GM21381 (cell line): Measurements from ENCODE around the gene PLEKHG1.
A peak's percentile ranks its signal among the peaks of the same experiment; 100 is the strongest.

Experiments used
- ATAC-seq: cut with Tn5 transposase; IDR thresholded peaks from one replicate; pipeline ENCODE4 v1.9.1; 2021; ENCODE audit warnings: mild to moderate bottlenecking, moderate library complexity; ENCODE audit not compliant: unreplicated experiment

PLEKHG1 gene

DNA sequence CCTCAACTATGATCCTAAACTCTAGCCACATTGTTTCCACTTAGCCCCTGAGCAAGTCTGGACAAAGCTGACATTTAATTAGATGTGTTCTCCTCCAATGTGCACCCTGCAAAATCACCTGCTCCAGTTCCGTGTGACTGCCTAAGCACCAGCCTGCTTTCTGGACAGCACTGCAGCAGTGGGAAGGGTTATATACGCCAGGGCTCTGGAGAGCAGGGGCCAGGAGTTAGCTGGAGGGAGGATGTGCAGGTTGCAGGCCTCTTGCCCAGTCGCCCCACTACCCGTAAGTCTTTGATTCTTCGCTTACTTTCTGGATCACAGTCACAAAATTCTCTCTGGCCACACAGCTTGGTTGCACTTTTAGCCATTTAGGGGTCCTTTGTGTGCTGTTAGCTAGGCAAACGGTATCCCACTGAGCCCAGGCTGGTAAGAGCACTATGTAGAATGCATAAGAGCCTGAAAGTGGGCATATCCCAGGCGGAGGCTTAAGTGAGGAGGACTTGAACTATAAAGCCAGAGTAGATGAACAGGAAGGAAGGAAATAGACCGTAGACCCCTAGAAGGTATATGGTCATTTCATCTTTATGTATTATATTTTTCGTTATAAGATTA is 10.7 kb upstream of the PLEKHG1 start:
- no peak for ATAC-seq

DNA sequence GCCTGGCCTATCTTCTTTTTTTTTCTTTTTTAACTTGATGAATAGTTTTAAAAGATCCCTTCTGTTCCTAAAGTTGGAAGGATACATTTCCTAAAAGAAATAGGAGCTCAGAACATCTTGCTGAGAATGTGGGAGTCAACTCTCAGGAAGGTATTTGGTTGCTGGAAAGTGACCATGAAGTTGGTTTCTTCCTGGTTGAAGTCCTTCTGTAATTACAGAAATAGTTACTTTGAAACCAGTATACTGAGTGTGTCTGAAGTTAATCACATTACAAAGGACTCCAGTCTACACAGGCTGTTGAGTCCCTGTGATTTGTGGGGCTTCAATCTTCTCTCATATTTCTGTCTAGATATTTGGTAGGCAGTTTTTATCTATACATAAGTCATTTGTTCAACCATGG is 9.8 kb upstream of the PLEKHG1 start:
- ATAC-seq = no peak

DNA sequence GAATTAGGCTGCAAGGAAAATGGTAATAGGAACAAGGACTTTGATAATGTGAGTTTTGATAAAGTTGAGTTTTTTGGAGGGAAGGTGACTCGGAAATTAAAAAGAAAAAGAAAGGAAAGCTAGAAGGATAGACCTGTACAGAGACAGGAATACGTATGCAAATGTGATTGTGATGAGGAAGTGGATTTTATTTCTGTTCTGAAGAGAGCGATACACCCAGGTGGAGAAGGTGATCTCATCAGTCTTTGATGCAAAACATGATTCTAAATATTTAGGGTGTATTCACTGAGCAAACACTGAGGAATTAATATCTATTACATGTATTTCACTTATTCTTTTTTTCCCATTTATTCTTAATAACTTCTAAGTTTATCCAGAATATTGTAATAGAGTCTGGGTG is 9.2 kb upstream of the PLEKHG1 start:
- no peak for ATAC-seq

DNA sequence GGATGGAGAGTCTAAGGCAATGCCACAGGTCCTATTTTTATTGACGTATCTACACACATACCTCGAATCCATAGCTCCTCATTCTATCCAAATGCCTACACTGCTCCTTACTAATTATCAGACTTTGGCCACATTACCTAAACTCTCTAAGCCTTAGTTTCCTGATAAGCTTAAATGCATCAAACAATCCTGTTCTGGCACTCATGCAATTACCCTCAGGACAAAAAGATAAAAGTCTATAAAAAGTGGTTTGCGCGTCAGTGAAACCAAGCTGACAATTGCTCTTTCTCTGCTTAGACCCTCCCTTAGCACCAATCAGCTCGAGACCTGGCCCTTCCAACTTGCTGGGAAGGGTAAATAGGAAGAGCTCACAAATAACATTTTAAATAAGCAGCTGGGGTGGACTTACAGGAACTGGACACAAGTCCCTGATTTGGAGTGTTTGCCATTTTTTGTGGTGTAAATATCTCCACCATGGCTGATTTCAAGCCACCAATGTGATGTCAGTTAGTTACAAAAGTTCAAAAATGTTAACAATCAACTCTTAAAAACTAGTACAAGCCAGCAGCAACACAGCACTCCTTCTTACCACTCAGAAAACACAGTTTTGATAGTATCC is 7.2 kb upstream of the PLEKHG1 start:
- ATAC-seq = no peak

DNA sequence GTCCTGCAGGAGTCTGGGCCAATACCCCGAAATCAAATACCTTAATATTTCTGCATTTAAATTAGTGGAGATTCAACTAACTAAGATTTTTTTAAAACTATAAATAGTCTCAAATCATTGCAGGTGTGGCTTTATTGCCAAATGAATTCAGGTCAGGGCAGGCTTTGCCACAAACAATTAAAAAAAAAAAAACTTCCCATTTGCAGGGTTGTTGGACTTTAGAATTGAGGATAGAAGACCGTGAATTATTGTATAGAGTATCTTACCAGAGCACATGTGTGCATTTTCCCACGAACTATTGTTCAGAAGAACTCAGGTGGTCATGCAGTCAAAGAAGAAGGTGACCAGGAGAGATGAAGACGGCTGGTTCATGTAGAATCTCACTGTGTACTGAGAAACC is 6.6 kb upstream of the PLEKHG1 start:
- no peak for ATAC-seq

DNA sequence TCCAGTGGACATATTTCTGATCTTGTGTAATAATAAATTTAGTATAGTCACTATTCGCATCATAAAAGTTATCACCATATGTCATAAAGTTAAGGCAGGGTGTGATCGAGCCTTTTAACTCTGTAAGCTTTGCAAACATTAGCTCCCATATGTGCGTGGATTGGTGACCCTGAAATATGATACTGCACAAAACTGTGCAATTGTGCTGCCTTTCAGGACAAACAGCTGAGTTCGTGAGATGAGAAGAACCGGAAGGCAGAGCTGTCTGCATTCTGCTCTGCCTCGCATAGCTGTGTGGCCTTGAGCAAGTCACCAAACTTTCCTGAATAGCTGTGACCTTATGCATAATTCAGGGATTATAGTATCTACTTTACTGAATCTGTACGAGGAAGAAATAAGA is 3.2 kb upstream of the PLEKHG1 start:
- ATAC-seq = no peak

DNA sequence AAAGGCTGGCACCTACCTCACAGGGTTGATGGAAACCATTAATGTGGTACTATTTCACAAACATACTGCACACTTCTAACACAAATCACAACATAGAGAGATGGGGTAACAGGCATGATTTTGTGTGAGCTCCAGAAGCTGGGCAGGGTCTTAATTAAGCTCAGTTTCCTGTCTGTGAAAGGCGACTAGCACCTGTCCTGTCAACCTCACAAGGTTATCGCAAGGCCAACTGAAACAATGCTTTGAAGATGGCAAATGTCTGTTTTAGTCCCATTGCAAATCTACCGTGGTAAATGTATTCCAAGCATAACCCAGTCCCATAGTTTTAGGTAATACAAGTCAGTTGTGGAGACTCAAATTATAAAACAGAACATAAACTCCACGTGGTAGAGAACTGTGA is 1.3 kb upstream of the PLEKHG1 start:
- ATAC-seq = no peak

DNA sequence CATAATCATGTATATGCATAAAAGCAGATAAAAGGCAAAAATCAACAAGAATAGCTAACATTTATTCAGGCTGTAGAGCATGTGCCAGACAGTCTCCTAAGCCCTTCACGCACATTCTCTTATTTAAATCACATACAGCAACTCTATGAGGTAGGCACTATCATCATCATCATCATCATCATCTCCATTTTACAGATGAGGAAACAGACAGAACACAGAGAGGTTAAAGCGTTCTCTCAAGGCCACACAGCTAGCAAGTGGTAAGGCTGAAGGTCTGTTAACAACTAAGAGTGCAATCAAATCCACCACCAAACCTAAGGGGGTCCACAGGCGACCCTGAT is 857 bp upstream of the PLEKHG1 start:
- ATAC-seq = no peak

DNA sequence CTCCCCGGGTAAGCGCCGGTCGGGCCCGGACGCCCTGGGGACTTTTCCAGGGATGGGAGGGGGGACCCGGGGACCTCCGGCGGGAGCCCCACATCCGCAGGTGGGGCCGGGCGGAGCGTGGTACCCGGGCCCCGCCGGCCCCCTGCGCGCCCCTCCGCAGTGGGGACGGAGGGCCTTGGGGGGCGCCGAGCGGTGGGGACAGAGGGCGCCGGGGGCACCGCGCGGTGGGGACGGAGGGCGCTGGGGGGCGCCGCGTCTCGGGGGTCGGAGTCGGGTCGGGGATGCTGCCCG is 270 bp downstream of the PLEKHG1 start:
- no peak for ATAC-seq

DNA sequence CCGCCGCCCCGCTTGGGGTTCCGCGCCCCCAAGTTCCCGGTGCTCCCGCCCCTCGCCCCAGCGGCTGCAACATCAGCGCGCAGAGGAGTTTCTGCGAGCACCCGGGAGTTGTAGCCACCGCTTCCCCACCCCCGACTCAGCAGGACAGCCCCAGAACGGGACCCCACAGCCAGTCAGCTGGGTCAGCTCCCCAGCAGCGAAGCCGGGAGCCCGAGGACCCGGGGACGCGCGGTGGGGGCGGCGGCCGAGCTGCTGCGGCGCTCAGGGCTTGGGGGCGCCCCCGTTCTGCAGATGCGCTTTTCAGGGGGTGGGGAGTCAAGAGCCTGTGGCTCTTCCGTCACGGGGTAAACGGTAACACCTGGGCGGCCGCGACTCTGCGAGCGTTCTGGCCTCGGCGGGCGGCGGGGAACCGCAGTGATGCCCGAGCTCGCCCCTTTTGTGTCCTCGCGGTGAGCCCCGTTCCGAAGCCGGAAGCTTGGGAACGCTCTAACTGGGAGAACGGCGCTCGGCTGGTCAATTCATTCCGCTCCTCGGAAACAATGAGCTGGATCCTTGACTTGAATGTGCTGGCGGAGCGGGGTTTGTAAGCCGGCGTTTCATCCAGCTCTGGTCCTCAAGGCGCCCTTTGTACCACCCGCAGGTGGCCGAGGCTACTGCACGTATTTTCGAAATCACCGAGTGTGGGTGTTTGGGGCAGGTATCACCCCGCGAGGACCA is 774 bp downstream of the PLEKHG1 start:
- peak; percentile 63 for ATAC-seq

DNA sequence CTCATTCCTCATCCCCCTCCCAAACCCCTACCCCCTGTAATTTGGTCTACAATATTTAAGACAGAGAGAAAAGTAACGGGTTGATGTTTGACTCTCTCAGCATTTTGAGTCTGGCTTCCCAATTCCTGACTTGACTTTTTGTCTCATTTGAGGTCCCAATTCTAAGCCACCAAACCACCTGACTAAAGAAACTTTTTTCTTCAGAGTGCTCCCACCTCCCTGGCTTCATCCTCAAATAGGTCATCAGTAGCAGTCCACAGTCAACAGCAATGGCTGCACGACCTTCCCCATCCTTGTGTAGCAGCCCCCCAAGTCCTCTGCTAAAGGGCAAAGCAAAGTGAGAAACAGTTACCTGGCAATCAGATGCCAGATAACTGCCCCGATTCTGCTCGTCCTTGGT is 1.8 kb downstream of the PLEKHG1 start:
- no peak for ATAC-seq

DNA sequence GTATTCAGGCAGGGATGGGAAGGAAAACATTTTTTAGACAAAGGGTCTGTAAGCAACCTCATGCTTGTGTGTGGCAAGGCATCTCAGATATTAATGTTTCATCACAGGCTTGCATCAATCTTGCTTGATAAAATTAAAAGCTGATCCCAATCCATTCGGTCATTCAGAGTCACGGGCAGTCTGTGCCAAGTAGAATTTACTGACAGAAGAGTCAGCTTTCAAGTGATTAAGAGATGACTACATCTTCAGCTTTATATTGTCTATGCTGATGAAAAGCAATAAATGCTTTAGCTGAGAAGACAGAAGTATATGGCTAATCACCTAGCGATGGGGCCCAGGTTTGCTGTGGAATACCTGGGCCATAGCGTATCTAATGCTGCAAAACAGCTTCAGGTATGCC is 3.5 kb downstream of the PLEKHG1 start:
- ATAC-seq = no peak

DNA sequence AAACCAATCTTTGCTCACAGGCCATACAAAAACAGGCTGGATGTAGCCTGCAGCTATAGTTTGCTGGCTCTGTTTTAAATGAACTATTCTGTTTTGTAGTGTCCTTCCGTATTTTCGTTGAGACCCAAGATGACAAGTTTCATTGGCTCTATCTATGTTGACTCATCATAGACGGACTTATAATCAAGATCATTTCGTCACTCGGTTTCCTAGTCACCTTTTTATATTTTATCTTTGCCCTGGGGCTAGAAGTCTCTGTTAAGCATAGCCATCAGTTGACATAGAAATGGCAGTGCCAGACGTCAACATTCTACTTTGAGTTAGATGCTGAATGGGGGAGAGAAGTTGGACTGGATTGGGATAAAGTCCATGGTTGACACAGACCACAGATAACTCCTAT is 4.8 kb downstream of the PLEKHG1 start:
- ATAC-seq = no peak

DNA sequence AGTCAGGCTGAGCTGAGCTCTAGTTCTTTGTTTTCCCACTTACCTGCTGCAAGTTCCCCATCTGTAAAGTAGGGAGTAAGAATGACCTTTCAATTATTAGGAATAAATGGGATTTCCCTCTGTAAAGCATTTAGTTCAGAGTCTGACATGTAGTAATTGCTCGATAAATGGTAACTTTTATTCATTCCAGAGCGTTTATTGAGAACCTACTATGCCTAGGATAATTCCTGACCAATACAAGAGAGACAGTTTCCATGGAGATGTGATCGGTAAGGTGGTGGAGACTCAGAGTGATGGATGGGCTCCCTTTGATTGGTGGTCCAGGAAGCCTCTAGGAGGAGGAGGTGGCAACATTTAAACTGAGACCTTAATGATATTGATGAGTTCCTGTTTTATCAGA is 5.6 kb downstream of the PLEKHG1 start:
- no peak for ATAC-seq

DNA sequence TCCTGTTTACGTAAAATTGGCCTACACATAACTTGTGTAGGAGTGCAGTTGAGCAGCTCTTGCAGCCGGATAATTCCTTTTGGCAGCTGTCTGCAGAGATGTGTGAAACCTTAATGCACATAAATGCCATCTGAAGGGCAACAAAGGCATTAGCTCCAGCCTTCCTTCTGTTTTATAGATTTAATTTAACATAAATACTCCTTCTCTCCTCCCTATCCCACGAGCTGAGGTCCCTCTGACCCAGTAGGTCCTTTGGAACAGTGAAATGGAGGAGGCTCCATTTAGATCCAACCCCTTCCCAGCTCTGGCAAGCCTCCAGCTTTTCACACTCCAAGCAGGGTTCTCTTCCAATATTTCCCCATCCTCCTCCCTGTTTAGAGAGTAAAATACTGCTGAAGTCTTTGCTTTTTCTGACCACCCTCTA is 6.5 kb downstream of the PLEKHG1 start:
- ATAC-seq = no peak

DNA sequence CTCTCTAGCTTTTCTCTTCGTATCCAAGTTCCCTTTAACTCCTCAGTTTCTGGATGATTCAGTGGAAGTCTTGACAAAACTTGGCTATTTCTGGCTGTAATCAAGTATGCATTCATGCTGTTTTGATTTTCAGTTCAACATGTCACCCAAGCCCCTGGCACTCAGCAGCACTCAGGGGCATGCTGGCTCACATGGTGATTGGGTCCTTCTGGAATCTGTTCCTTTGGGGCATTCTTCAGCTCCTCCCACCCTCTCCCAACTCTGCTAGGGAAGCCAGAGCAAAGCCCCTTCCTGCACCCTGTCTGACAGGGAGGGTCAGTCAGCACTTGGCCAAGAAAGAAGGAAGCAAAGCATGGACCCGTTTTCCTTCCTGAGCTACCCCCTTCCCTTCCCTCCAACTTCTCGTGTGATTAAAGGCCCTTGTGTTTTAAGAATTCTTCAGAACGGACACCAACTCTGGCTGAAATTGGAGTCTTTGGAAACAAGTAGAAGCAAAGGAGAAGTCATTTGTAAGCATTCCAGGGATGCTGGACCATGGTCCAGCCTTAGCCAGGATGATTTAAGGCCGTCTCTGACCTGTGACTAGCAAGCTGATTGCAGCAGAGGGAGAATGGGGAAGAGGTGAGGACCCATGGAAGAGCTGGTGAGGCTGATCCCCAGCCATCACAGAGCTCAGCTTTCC is 7.1 kb downstream of the PLEKHG1 start:
- no peak for ATAC-seq

DNA sequence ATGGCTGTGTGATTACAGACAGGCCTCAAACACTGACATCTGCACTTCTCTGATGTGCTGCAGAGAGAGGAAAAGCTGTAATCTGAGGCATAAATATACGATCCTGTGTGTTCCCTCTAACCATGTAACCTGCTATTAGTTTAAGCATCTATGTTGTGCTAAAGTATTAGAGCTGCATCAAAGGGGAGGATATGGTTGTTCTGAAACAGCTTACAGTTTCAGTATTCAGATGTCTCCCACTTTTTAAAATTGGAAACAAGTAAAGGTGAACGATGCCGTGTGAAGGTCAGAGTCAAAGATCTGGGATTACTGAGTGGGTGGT is 7.6 kb downstream of the PLEKHG1 start:
- no peak for ATAC-seq

DNA sequence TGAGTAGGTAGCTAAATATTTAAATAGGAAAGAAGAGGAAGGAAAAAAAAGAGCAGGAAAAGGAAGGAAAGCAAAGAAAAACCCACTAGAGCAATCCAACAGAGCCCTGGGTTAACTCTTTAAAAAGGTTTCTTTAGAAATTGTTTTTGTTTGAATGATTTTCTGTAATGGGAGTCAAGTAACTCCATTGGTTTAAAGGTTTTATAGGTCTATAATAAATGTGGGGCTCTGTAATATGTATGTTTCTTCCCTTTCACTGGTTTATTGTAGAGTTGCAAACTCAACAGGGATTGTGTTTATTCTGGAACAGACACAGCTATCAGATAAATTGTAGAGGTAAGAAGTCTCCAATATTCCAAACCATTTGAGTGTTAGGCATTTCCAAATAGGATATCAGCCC is 10.9 kb downstream of the PLEKHG1 start:
- no peak for ATAC-seq

DNA sequence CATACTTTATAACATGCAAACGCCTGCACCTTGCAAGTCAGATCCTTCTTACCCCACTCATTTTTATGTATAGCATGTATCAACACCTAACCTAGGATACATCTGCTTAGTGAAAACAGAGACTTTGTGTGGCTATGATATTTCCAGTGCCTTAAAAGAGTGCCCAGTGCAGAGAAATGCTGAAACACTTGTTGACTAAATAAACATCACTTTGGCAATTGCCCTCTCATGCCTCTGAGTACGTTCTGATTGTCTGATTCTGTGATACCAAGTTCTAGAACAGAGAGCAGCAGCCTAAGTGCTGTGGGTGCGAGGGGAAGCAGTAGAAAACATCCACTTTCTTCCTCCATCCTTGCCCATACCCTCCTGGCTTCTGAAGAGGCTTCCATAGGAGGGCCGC is 13.6 kb downstream of the PLEKHG1 start:
- no peak for ATAC-seq

DNA sequence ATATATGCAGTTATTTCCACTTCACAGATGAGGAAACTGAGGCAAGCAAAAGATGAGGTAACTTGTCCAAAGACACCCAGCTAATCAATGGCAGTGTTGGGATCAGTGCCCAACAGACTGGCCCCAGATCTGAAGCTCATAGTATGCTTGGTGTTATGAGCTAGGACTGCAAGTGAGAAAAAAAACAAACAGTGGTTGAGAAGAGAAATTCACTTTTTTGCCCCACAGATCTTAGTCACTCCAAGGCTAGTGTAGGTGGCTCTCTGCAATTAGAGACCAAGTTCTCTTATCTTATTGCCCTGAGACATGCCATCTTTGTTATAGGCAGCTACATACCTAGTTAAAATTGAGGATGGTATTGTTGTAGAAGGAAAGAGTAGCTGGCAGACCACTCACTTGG is 16.3 kb downstream of the PLEKHG1 start:
- ATAC-seq = no peak

DNA sequence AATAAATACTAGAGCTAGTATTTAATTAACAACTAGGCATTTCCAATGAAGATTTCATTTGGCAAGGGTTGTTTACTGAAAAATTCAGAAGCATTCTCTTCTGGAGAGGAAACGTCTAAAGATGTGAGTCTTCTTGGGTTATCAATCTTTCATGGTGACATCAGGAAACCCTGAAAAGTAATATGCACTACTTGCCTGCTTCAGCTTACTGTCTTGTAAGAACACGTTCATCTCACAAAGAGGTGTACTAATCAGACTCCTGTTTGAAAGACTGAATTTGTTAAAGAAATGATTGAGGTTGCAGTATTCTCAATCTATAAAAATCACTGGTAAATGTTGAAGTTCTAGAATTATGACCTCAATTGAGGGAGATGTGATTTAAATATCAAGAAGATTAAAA is 16.9 kb downstream of the PLEKHG1 start:
- no peak for ATAC-seq

DNA sequence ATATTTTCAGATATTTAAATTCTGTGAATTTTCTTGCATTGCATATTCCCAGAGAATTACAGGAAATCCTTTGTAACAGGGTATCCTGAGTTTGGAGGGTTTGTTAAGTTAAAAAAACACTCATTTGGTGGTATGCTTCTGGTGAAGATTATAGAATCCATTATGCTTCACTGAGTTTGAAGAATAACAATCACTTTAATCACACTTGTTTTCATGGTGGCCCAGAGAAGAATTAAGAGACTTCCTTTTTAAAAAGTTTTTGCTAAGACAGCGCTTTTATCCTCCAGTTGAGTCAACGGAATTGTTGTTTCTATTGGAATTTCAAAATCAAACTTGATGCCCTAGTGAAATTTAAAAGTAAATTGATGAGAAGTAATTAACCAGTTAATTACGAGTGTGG is 17.4 kb downstream of the PLEKHG1 start:
- no peak for ATAC-seq
